SK-MEL-5 (cell line): ENCODE measurements around the gene RYR2. TPM values are rescaled to one million over a fixed set of nuclear protein-coding genes. Genes with fewer than 3 reads are reported as not detected.
"Not testable (repeated sequence)": the region's sequence is repeated elsewhere in the genome, so short reads cannot be mapped to it uniquely, and the experiment has no call there.

ENCODE experiments used
- DNase-seq: peaks from one replicate; pipeline ENCODE4 v3.0.0-alpha.2; 2016; ENCODE audit warnings: low read depth, low spot score
- in situ Hi-C: cut with HindIII; loops from 2 replicates; pipeline ENCODE4 v1.10.0; 2016; ENCODE audit warnings: low sequenced_read_pairs, high pct_unique_total_duplicates, low pct_unique_long_range_greater_than_20kb
- total RNA-seq: library from RNA; depleted of rRNA; stranded (reverse); fragments of >200 nt; shearing (Covaris generic); gene quantifications from 2 replicates; pipeline ENCODE4 v1.2.3, GENCODE V29; 2014

RYR2 gene
- total RNA-seq, 1 experiment from 2014 or later: 0.29 TPM

DNA sequence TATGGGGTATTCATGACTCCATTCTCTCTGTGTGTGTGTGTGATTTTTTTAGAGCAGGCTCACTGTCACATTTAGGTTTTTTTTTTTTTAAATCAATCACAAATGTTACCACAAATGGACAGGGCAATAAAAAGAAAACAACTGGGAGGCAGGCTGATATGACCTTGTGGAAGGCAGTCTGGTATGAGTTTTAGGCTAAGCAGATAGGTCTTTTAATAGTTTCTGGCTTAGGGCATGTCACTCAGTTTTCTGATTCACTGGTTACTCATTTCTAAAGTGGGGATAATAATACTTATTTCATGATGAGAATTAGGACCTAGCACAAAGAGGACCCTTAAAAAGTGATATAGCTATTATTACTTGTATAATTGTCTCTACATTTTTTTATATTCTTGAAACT is 278.9 kb downstream of the RYR2 start:
- DNase-seq: no peak
- in situ Hi-C loops: no loop called here

DNA sequence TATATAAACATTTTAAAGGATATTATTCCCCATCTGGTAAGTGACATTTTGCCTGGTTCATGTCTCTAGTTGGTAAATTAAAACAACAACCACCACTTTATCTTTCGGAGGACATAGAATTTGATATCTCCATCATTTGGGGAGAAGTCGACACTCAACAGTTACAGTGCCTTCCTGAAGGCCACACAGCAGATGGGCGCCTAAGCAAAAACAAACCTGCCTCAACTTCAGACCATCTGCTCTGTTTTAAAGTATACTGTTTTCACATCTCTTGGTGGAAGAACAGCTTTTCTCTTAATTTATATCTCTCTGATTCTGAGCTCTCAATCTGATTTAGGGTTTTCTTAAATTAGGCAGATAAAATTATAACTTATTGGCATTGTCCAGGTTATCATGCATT is 282.2 kb downstream of the RYR2 start:
- in situ Hi-C loops: no loop called here

DNA sequence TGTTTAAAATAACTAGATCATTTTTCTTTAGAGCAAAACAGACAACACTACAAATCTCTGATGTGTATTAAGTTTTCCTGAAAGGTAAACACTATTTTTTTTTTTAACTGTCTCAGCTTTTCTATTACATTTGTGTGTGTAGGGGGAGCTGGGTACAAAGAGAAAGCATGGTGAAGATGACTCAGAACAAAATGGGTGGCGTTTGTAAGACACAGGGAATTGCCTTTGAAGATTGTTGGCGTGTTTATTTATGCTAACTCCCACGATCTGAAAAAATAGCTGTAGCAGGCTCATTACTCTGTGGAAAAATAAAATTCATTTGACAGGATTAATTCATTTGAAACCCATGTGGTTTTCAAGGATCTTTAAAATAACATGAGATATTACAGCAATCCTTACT is 285.1 kb downstream of the RYR2 start:
- in situ Hi-C loops: no loop called here
- no peak for DNase-seq

More for the DNA sequence above, 282.2 kb downstream of the RYR2 start:
- DNase-seq: no peak

DNA sequence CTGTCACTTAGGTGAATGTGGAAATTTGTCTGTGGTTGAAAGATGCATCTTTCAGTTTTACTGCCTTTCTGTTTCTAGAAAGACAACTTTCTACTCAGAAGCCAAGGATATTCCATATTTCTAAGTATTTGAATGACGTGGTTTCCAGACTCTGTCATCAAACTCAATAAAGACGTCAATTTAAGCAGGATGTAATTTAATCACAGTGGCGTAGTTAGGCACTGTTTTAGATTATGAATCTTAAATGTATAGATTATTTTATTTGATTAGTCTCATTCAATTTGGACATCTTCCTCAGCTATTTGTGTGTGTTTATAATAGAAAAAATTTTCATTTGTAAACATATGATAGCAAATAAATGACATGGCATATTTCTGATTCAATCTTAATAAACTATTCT is 298.9 kb downstream of the RYR2 start:
- in situ Hi-C loops: no loop called here
- no peak for DNase-seq

GRCh38 chr1:237341391-237341790 is 299.4 kb downstream of the RYR2 start:
- in situ Hi-C loops: no loop called here
- no peak for DNase-seq

DNA sequence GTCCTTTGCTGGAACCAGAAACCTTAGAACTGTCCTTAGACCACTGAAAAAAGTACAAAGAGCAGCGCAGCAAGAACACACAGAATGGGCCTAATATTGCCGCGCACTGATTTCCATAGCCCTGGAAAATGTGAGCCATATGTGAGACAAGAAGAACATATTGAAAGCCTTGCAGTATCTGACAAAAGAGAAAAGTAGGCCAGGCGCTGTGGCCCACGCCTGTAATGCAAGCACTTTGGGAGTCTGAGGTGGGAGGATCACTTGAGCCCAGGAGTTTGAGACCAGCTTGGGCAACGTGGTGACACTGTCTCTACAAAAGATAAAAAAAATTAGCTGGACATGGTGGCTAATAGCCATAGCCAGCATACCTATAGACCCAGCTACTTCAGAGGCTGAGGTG is 300.7 kb downstream of the RYR2 start:
- in situ Hi-C loops: no loop called here

DNA sequence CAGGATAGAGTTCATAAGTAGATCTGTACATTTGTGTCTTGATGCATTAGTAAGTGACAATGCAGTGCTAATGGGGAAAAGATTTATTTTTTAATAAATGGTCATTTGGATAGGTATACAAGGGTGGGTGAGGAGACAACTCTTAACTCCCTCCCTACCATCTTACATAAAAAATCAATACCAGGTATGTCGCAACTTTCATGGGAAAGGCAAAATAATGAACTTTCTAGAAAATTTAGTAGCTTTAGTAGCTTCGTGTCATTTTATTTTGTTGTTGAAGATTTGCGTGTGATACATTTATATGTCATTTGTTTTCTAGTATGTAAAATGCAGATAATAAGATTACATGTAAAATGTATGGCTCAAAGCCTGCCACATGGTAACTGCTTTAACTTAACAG is 310.8 kb downstream of the RYR2 start:
- DNase-seq: no peak

More for the DNA sequence above, 300.7 kb downstream of the RYR2 start:
- no peak for DNase-seq

GRCh38 chr1:237353918-237354317 is 311.9 kb downstream of the RYR2 start:
- in situ Hi-C loops: no loop called here
- no peak for DNase-seq

More for the DNA sequence above, 310.8 kb downstream of the RYR2 start:
- in situ Hi-C loops: no loop called here

DNA sequence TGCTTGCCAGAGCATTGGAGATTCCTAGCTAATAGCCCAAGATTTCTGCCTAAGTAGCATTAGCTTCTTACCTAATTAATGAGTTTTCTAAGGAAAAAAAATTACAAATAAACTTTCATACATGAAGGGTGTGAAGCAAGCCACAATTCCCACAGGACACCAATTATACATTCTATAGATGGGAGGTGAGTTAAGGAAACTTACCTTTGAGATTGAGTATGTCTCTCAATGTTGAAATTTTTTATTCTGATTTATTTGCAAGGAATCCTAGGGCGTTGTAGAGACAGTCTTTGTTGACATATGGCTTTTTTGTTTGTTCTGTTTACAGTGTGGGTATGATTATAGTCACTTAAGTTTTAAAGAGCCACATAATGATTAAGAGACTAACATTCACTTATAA is 313.0 kb downstream of the RYR2 start:
- in situ Hi-C loops: no loop called here
- no peak for DNase-seq

DNA sequence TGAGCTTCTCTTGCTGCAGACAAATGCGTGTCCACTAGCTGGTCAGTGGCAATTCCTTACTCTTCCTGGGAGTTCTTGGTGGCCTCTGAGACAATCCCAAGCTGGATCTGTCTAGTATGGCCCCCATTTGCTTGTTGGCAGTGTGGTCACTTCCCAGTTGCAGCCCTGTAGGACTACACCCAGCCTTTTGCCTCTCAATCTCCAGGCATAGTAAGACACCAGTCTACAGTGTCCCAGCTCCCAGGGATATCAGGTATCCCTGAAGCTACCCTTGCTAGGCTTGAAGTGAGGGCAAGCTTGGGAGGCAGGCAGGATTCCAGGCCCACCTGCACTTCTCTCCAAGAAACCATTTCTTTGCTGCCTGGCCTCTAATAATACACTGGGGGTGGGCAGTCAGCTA is 316.6 kb downstream of the RYR2 start:
- DNase-seq: no peak
- in situ Hi-C loops: no loop called here

DNA sequence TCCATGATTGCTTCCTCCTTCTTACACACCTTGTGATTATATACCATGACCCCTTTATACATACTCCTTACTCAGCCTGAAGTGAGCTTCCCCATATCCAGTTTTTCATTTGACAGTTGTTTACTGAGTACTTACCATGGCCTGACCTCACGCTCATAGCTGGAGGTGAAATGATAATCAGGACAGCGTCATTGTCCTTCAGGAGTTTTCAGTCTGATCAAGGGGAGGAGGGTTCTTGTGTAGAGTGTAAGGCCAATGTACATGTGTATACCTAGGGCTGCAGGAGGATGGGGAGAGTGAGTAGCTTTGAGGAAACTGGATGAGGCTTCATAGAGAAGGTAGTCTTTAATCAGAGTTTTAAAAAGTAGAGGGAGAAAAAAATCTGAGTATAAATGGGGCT is 325.8 kb downstream of the RYR2 start:
- in situ Hi-C loops: no loop called here
- no peak for DNase-seq

DNA sequence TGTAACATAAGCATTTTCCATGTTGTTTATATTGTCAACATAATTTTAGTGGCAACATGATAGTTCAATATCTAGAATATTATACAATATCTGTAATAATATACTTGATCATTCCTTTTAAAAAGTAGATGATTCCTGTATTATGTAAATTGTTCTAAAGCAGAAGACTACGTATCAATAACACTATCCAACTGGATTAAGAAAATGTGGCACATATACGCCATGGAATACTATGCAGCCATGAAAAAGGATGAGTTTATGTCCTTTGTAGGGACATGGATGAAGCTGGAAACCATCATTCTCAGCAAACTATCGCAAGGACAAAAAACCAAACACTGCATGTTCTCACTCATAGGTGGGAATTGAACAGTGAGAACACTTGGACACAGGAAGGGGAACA is 329.5 kb downstream of the RYR2 start:
- in situ Hi-C loops, DNase-seq: not testable (repeated sequence)

DNA sequence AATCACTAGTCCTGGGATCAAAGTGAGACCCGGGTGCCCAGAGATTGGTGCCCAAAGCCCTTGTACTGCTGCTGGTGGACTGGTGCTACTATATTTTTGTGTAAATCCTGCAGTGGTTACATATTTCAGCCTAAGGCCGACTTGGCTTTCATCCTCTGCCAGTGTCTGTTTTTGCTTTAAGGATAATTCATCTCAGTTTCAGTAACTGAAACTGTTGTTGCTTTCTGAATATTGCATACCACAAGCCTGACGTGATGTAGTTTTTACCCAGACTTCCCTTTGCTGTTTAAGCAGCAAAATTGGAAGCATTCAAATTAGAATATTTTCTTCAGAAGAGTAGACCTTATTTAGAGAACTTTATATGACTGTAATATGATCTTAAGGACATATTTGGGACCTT is 341.8 kb downstream of the RYR2 start:
- DNase-seq: no peak
- in situ Hi-C loops: no loop called here

DNA sequence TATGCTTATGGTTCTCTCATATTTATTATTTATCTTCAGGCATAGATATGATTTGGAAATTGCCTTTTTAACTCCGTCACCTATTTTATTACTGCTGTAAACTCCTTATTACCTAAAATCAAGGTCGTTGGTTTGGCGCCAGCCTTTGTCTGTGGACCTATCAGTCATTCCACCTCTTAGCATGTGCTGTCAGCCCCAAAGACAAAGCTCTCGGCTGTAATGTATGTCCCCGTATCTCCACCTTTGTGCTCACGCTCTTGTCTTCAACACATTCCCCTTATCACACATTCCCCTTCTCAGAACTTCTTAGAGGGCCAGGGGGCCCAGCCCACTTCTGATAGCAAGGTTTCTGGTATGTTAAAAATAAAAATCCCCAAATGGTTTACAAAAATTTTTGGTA is 342.2 kb downstream of the RYR2 start:
- DNase-seq: no peak
- in situ Hi-C loops: no loop called here

DNA sequence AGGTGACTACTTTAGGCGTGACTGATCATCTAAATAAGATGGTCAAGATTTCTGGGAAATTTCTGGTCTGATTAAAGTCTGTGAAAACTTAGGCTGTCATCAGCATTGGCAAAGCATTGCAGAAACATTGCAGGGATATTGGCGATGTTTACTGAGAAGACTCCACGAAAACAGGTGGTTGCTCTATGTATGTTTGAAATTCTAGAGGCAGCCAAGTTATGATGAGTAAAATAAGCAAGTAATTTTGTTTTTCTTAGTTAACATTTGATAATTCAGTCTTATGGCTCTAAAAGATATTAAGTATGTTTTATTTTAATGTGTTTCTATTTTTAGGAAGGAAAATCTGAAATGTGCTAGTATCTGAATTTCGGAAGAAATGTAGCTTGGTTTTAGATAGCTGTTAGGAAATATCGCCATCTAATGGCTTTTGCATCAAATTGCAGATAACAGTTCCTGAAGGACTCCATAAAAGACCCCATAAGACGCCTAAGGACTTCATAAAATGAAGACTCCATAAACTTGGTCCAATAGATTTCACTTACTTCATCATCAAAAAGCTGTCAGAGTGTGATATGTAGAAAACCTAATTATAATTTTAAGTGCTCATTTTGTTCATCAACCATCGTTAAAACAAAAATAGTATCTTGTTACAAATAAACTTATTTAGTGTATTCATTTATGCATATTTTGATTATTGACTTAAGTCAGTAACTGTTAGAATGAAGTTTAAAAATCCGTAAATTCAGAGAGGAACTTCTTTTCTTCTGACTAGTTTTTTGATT is 344.6 kb downstream of the RYR2 start:
- peak; percentile 50 for DNase-seq
- in situ Hi-C loops: no loop called here

GRCh38 chr1:237387144-237387505 is 345.1 kb downstream of the RYR2 start:
- in situ Hi-C loops: no loop called here
- DNase-seq: no peak

DNA sequence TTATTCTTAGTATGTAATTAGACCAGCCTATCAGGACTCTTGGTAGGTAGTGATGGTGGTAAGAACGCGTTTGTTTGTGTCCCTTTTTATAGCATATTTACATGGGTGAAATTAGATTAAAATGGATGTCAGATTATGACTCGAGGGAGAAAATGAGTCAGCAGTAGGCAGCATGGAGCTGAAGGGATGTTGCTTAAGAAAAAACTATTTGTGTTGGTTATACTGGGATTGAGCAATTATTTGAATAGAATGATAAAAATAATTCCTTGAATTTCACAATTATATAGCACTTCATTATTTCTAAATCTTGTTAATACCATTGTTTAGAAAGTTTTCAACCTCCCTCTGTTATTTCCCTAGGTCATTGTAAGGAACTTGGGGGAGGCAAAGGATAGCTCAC is 348.8 kb downstream of the RYR2 start:
- in situ Hi-C loops: no loop called here
- no peak for DNase-seq

- no peak for DNase-seq
- in situ Hi-C loops: no loop called here
Measured at GRCh38 chr1:237393632-237394031, 351.6 kb downstream of the RYR2 start.

GRCh38 chr1:237394281-237394680 is 352.3 kb downstream of the RYR2 start:
- in situ Hi-C loops: no loop called here

DNA sequence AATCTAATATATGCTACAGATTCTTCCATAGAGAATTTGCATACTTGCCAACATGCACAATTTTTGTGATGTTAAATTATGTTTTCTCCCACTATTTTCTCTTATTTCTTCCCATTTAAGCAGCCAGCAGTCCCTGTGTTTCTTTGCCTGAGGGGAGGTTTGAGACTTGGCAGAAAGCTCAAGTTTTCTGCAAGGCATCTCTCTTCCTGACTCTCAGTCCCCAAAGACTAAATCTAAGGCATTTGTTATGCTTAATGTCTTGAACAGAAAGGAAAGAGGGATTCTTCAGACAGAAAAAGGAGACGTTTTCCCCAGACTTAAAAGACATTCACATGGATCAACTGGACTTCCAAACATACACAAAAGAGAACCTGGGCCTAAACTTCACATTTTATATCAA is 354.4 kb downstream of the RYR2 start:
- no peak for DNase-seq
- in situ Hi-C loops: no loop called here

More at GRCh38 chr1:237394281-237394680, 352.3 kb downstream of the RYR2 start:
- no peak for DNase-seq
